ENCODE results near the gene PRTG.
A peak's percentile ranks its signal among the peaks of the same experiment; 100 is the strongest.
"Not testable (repeated sequence)": the region's sequence is repeated elsewhere in the genome, so short reads cannot be mapped to it uniquely, and the experiment has no call there.

Gene PRTG

DNA sequence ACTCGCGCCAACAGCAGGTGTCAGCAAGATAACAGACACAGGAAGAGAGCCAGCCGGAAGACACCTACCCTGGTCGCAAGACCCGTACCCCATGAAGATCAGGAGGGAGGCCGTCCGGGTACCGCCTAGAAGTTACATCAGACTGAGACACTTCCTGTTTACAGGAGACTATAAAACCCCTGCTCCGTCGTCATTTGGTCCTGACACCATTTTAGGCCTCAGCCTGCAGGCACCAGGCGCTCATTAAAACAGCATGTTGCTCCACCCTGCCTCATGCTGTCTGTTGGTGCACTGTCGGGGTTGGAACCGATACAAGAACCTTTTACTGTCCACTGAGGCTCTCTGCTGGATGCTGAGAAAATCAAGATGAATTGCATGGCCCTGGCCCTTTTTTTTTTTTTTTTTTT, 15.6 kb upstream of the PRTG start:
- H3K79me2 ChIP-seq (ENCODE audit: insufficient read depth, low read depth): no peaks in the 10 kb centered on the region
- H3K9ac ChIP-seq: no peak overlapping the region

GRCh38 chr15:55753433-55753832, 10.5 kb upstream of the PRTG start:
- not testable (repeated sequence) for H3K79me2 ChIP-seq (ENCODE audit: insufficient read depth, low read depth); H3K36me3 ChIP-seq (ENCODE audit: insufficient read depth); H3K4me1 ChIP-seq (ENCODE audit: low read depth, poor library complexity, severe bottlenecking); H3K27me3 ChIP-seq (ENCODE audit: insufficient read depth, low read depth); H3K9ac ChIP-seq; H3K4me3 ChIP-seq (IDR thresholded peaks at IDR 0.05; ENCODE audit: insufficient read depth, low read depth, low read length); H4K20me1 ChIP-seq (ENCODE audit: insufficient read depth); H3K4me2 ChIP-seq; H3K27ac ChIP-seq; H2AFZ ChIP-seq (ENCODE audit: low read depth)

More for the DNA sequence above, 15.6 kb upstream of the PRTG start:
- H2AFZ ChIP-seq (ENCODE audit: low read depth): no peak overlapping the region
- H3K36me3 ChIP-seq (ENCODE audit: insufficient read depth): no peaks in the 10 kb centered on the region
- H3K27ac ChIP-seq: no peak overlapping the region
- H3K4me1 ChIP-seq (ENCODE audit: low read depth, poor library complexity, severe bottlenecking): no peaks in the 10 kb centered on the region
- no peak overlapping the region for H3K4me2 ChIP-seq
- H3K27me3 ChIP-seq (ENCODE audit: insufficient read depth, low read depth): no peaks in the 10 kb centered on the region
- no peaks in the 10 kb centered on the region for H4K20me1 ChIP-seq (ENCODE audit: insufficient read depth)
- TF ChIP-seq, protein P1, sequence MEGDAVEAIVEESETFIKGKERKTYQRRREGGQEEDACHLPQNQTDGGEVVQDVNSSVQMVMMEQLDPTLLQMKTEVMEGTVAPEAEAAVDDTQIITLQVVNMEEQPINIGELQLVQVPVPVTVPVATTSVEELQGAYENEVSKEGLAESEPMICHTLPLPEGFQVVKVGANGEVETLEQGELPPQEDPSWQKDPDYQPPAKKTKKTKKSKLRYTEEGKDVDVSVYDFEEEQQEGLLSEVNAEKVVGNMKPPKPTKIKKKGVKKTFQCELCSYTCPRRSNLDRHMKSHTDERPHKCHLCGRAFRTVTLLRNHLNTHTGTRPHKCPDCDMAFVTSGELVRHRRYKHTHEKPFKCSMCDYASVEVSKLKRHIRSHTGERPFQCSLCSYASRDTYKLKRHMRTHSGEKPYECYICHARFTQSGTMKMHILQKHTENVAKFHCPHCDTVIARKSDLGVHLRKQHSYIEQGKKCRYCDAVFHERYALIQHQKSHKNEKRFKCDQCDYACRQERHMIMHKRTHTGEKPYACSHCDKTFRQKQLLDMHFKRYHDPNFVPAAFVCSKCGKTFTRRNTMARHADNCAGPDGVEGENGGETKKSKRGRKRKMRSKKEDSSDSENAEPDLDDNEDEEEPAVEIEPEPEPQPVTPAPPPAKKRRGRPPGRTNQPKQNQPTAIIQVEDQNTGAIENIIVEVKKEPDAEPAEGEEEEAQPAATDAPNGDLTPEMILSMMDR (conservative IDR thresholded peaks at IDR 0.05; ENCODE audit: low read depth, low read length): no peak
- no peak overlapping the region for H3K4me3 ChIP-seq (IDR thresholded peaks at IDR 0.05; ENCODE audit: insufficient read depth, low read depth, low read length)

- no peaks in the 10 kb centered on the region for H3K36me3 ChIP-seq (ENCODE audit: insufficient read depth)
- no peaks in the 10 kb centered on the region for H3K4me1 ChIP-seq (ENCODE audit: low read depth, poor library complexity, severe bottlenecking)
- no peaks in the 10 kb centered on the region for H4K20me1 ChIP-seq (ENCODE audit: insufficient read depth)
- no peak overlapping the region for H3K27ac ChIP-seq
- H3K27me3 ChIP-seq (ENCODE audit: insufficient read depth, low read depth): no peaks in the 10 kb centered on the region
- H3K4me3 ChIP-seq (IDR thresholded peaks at IDR 0.05; ENCODE audit: insufficient read depth, low read depth, low read length): no peak overlapping the region
- no peaks in the 10 kb centered on the region for H3K79me2 ChIP-seq (ENCODE audit: insufficient read depth, low read depth)
- H3K4me2 ChIP-seq: no peak overlapping the region
- TF ChIP-seq, protein P1 (conservative IDR thresholded peaks at IDR 0.05; ENCODE audit: low read depth, low read length): no peak
- H3K9ac ChIP-seq: no peak overlapping the region
- H2AFZ ChIP-seq (ENCODE audit: low read depth): no peak overlapping the region
Observed at GRCh38 chr15:55750706-55751105, 7.8 kb upstream of the PRTG start.

- H2AFZ ChIP-seq (ENCODE audit: low read depth): no peak overlapping the region
- TF ChIP-seq, protein P1 (conservative IDR thresholded peaks at IDR 0.05; ENCODE audit: low read depth, low read length): no peak
- H3K79me2 ChIP-seq (ENCODE audit: insufficient read depth, low read depth): no peaks in the 10 kb centered on the region
- no peaks in the 10 kb centered on the region for H3K4me1 ChIP-seq (ENCODE audit: low read depth, poor library complexity, severe bottlenecking)
- H3K9ac ChIP-seq: no peak overlapping the region
- no peak overlapping the region for H3K4me3 ChIP-seq (IDR thresholded peaks at IDR 0.05; ENCODE audit: insufficient read depth, low read depth, low read length)
- no peaks in the 10 kb centered on the region; the same call in 1 of the 2 replicates for H3K27me3 ChIP-seq (ENCODE audit: insufficient read depth, low read depth)
- no peaks in the 10 kb centered on the region for H4K20me1 ChIP-seq (ENCODE audit: insufficient read depth)
- no peak overlapping the region for H3K27ac ChIP-seq
- H3K36me3 ChIP-seq (ENCODE audit: insufficient read depth): no peaks in the 10 kb centered on the region
- H3K4me2 ChIP-seq: no peak overlapping the region
Observed at GRCh38 chr15:55743729-55744655, 1.0 kb upstream of the PRTG start.

DNA sequence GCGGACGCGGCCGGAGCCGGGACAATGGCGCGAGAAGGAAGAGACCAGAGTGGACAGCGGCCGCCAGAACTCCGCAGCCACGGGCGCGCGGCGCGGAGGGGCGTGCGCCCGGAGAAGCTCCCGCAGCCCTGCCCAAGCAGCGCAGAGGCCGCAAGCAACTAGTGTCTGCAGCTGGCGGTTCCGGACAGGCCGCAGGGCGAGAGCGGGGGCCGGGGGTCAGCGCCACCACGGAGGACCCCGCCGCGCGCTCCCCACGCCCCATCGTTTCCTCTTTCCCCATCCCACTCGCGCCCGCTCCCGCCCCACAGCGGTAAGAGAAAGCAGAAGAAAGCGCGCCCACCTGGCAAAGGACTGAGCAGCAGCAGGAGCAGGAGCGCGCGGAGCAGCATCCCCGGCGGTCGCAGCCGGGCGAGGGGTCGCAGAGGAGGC, 440 bp downstream of the PRTG start:
- H3K4me3 ChIP-seq (IDR thresholded peaks at IDR 0.05; ENCODE audit: insufficient read depth, low read depth, low read length): no peak overlapping the region
- H3K4me1 ChIP-seq (ENCODE audit: low read depth, poor library complexity, severe bottlenecking): no peaks in the 10 kb centered on the region
- H4K20me1 ChIP-seq (ENCODE audit: insufficient read depth): no peaks in the 10 kb centered on the region
- no peaks in the 10 kb centered on the region; the same call in 1 of the 2 replicates for H3K27me3 ChIP-seq (ENCODE audit: insufficient read depth, low read depth)
- H2AFZ ChIP-seq (ENCODE audit: low read depth): peak overlapping the region; percentile 80
- TF ChIP-seq, protein P1 (conservative IDR thresholded peaks at IDR 0.05; ENCODE audit: low read depth, low read length): no peak
- no peaks in the 10 kb centered on the region for H3K79me2 ChIP-seq (ENCODE audit: insufficient read depth, low read depth)
- H3K36me3 ChIP-seq (ENCODE audit: insufficient read depth): no peaks in the 10 kb centered on the region
- no peak overlapping the region for H3K27ac ChIP-seq
- H3K4me2 ChIP-seq: peak overlapping the region; percentile 27
- peak overlapping the region; percentile 50; the same call in 1 of the 2 replicates for H3K9ac ChIP-seq

All from KMS-11 (cell line).